Neural cell (in vitro differentiated cells): ENCODE measurements around the gene GAB1. TPM values are rescaled to one million over a fixed set of nuclear protein-coding genes. Genes with fewer than 3 reads are reported as not detected.

Experiments
- H2AFZ ChIP-seq: fragments of 200-600, 300-800 bp; sonication (generic), shearing (Covaris generic); 2 replicates; pipeline ENCODE4 v1.6.0; 2014; ENCODE audit warnings: low read depth, mild to moderate bottlenecking, antibody characterized with exemption, low read length, moderate library complexity
- H3F3A ChIP-seq: fragments of 200-600 bp; shearing (Covaris generic); 2 replicates; pipeline ENCODE4 v1.6.1; 2016; ENCODE audit warnings: mild to moderate bottlenecking, moderate library complexity, mixed read lengths, antibody characterized with exemption, low read length; ENCODE audit not compliant: insufficient read depth, poor library complexity, severe bottlenecking
- H3K27ac ChIP-seq: fragments of 200-600, 300-800 bp; sonication (generic), shearing (Covaris generic); 2 replicates; pipeline ENCODE4 v1.5.1; 2014; ENCODE audit warnings: mild to moderate bottlenecking, low read length, moderate library complexity
- H3K27me3 ChIP-seq: fragments of 300-800, 200-600 bp; sonication (generic), shearing (Covaris generic); 2 replicates; pipeline ENCODE4 v1.6.0; 2014; ENCODE audit warnings: mild to moderate bottlenecking, low read depth, low read length, moderate library complexity; ENCODE audit not compliant: insufficient read depth
- H3K36me3 ChIP-seq: fragments of 300-800, 200-600 bp; sonication (generic), shearing (Covaris generic); 2 replicates; pipeline ENCODE4 v1.5.1; 2014; ENCODE audit warnings: mild to moderate bottlenecking, antibody characterized with exemption, low read length, moderate library complexity; ENCODE audit not compliant: insufficient read depth
- H3K4me2 ChIP-seq: fragments of 300-800, 200-600 bp; sonication (generic), shearing (Covaris generic); 2 replicates; pipeline ENCODE4 v1.6.0; 2014; ENCODE audit warnings: mild to moderate bottlenecking, low read length
- H3K4me3 ChIP-seq: fragments of 300-800, 200-600 bp; sonication (generic), shearing (Covaris generic); 2 replicates; pipeline ENCODE4 v1.5.1; 2014; ENCODE audit warnings: mild to moderate bottlenecking, low read length, moderate library complexity
- H3K79me2 ChIP-seq: fragments of 200-600 bp; shearing (Covaris generic); replicated peaks from 2 replicates; pipeline ENCODE4 v1.6.0; 2014; ENCODE audit warnings: mild to moderate bottlenecking, low read length, moderate library complexity; ENCODE audit not compliant: insufficient read depth
- H3K9ac ChIP-seq: fragments of 300-800, 200-600 bp; sonication (generic), shearing (Covaris generic); 2 replicates; pipeline ENCODE4 v1.6.1; 2016; ENCODE audit warnings: mild to moderate bottlenecking, low read length, mixed read lengths
- H3K9me2 ChIP-seq: fragments of 200-600 bp; shearing (Covaris generic); 2 replicates; pipeline ENCODE4 v1.6.1; 2016; ENCODE audit warnings: mild to moderate bottlenecking, low read length, mixed read lengths; ENCODE audit not compliant: insufficient read depth
- H3K9me3 ChIP-seq: fragments of 200-600, 300-800 bp; sonication (generic), shearing (Covaris generic); 2 replicates; pipeline ENCODE4 v1.6.1; 2016; ENCODE audit warnings: mild to moderate bottlenecking, mixed run types, low read length, moderate library complexity, mixed read lengths
- H4K20me1 ChIP-seq: fragments of 200-600 bp; shearing (Covaris generic); 2 replicates; pipeline ENCODE4 v1.6.1; 2016; ENCODE audit warnings: mild to moderate bottlenecking, mixed run types; ENCODE audit not compliant: insufficient read depth
- EP300 ChIP-seq: fragments of 450-650 bp; conservative IDR thresholded peaks from 2 replicates; pipeline ENCODE4 v1.6.1; 2014; ENCODE audit warnings: antibody characterized with exemption, mild to moderate bottlenecking, moderate library complexity; ENCODE audit not compliant: poor library complexity, severe bottlenecking
- EZH2 ChIP-seq: fragments of 200-600, 300-800 bp; shearing (Covaris generic), sonication (generic); IDR thresholded peaks from 2 replicates; pipeline ENCODE4 v1.6.1; 2014; ENCODE audit warnings: antibody characterized with exemption, low read length, borderline replicate concordance, mild to moderate bottlenecking; ENCODE audit not compliant: insufficient read depth, poor library complexity, severe bottlenecking
- MXI1 ChIP-seq: fragments of 450-650 bp; conservative IDR thresholded peaks from 2 replicates; pipeline ENCODE4 v1.6.1; 2014; ENCODE audit warnings: antibody characterized with exemption, mild to moderate bottlenecking; ENCODE audit not compliant: poor library complexity, severe bottlenecking
- POLR2AphosphoS5 ChIP-seq: IDR thresholded peaks from 2 replicates; pipeline ENCODE4 v1.6.1; 2012
- RAD21 ChIP-seq: fragments of 450-650 bp; conservative IDR thresholded peaks from 2 replicates; pipeline ENCODE4 v1.6.1; 2014; ENCODE audit warnings: antibody characterized with exemption, mild to moderate bottlenecking, moderate library complexity
- REST ChIP-seq: IDR thresholded peaks from 2 replicates; pipeline ENCODE4 v1.6.1; 2012; ENCODE audit warnings: borderline replicate concordance
- SMC3 ChIP-seq: fragments of 450-650 bp; conservative IDR thresholded peaks from 2 replicates; pipeline ENCODE4 v1.6.1; 2014; ENCODE audit warnings: antibody characterized with exemption, mild to moderate bottlenecking, moderate library complexity; ENCODE audit not compliant: poor library complexity
- TAF1 ChIP-seq: IDR thresholded peaks from 2 replicates; pipeline ENCODE4 v1.6.1; 2012; ENCODE audit warnings: low read depth
- polyA plus RNA-seq: library from polyadenylated mRNA; depleted of rRNA; stranded (reverse); fragments of >200 nt; gene quantifications from 2 replicates; pipeline ENCODE4 v1.2.3, GENCODE V29; 2014
- TF ChIP-seq, protein P1 (sequence below): fragments of 450-650 bp; IDR thresholded peaks from 2 replicates; pipeline ENCODE4 v1.5.1; 2014; ENCODE audit warnings: antibody characterized with exemption, mild to moderate bottlenecking, moderate library complexity; ENCODE audit not compliant: poor library complexity, severe bottlenecking

The GAB1 gene
- polyA plus RNA-seq, 1 donor from 2014 or later = 2.4 TPM

- Histone ChIP-seq H3K4me3 (no peak overlapping the region), H3F3A (no peaks in the 10 kb centered on the region), H3K27me3 (no peaks in the 10 kb centered on the region), H3K79me2 (no peaks in the 10 kb centered on the region), H3K27ac (no peak overlapping the region), H3K9ac (no peak overlapping the region), H3K36me3 (no peaks in the 10 kb centered on the region), H4K20me1 (no peaks in the 10 kb centered on the region), H3K9me2 (no peaks in the 10 kb centered on the region), H2AFZ (no peak overlapping the region), H3K4me2 (no peak overlapping the region), H3K9me3 (no peaks in the 10 kb centered on the region)
- TF ChIP-seq, protein P1, sequence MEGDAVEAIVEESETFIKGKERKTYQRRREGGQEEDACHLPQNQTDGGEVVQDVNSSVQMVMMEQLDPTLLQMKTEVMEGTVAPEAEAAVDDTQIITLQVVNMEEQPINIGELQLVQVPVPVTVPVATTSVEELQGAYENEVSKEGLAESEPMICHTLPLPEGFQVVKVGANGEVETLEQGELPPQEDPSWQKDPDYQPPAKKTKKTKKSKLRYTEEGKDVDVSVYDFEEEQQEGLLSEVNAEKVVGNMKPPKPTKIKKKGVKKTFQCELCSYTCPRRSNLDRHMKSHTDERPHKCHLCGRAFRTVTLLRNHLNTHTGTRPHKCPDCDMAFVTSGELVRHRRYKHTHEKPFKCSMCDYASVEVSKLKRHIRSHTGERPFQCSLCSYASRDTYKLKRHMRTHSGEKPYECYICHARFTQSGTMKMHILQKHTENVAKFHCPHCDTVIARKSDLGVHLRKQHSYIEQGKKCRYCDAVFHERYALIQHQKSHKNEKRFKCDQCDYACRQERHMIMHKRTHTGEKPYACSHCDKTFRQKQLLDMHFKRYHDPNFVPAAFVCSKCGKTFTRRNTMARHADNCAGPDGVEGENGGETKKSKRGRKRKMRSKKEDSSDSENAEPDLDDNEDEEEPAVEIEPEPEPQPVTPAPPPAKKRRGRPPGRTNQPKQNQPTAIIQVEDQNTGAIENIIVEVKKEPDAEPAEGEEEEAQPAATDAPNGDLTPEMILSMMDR = no peak
- TF ChIP-seq RAD21 = no peak
- TF ChIP-seq MXI1 = no peak
- TF ChIP-seq POLR2AphosphoS5 = no peak
- no peak for TF ChIP-seq TAF1
- no peak for TF ChIP-seq EP300
- no peak for TF ChIP-seq SMC3
- no peak for TF ChIP-seq REST
- no peak for TF ChIP-seq EZH2
Observed at GRCh38 chr4:143296397-143297067, 40.1 kb upstream of the GAB1 start.

- Histone ChIP-seq H2AFZ (no peak overlapping the region), H3K36me3 (no peaks in the 10 kb centered on the region)
Observed at GRCh38 chr4:143300860-143301259, 35.8 kb upstream of the GAB1 start.

More at GRCh38 chr4:143300860-143301259, 35.8 kb upstream of the GAB1 start:
- Histone ChIP-seq H3K9me3 (no peaks in the 10 kb centered on the region), H3K4me3 (no peak overlapping the region), H3K9me2 (no peaks in the 10 kb centered on the region), H3F3A (no peaks in the 10 kb centered on the region), H3K4me2 (no peak overlapping the region), H4K20me1 (no peaks in the 10 kb centered on the region), H3K27me3 (no peaks in the 10 kb centered on the region), H3K27ac (no peak overlapping the region), H3K79me2 (no peaks in the 10 kb centered on the region), H3K9ac (no peak overlapping the region)
- TF ChIP-seq REST (no peak), TAF1 (no peak), EP300 (no peak), MXI1 (no peak), POLR2AphosphoS5 (no peak), SMC3 (no peak), RAD21 (no peak), EZH2 (no peak)
- TF ChIP-seq, protein P1 = no peak
